Effector CD4-positive, alpha-beta T cell (primary cell): Measurements from ENCODE around the gene LBR.
"Not testable (repeated sequence)": the region's sequence is repeated elsewhere in the genome, so short reads cannot be mapped to it uniquely, and the experiment has no call there.

Experiments used
- DNase-seq: peaks from one replicate; pipeline ENCODE4 v3.0.0-alpha.2; 2020

Gene LBR

GRCh38 chr1:225418059-225418458, 9.8 kb downstream of the LBR start:
- DNase-seq: no peak

GRCh38 chr1:225415967-225416745, 11.7 kb downstream of the LBR start:
- DNase-seq: no peak

- no peak for DNase-seq
Observed at GRCh38 chr1:225415307-225415706, 12.5 kb downstream of the LBR start.

GRCh38 chr1:225413708-225414375, 14.0 kb downstream of the LBR start:
- DNase-seq: no peak

GRCh38 chr1:225412803-225413351, 15.0 kb downstream of the LBR start:
- DNase-seq: no peak

GRCh38 chr1:225412321-225412720, 15.5 kb downstream of the LBR start:
- no peak for DNase-seq

GRCh38 chr1:225410036-225410435, 17.8 kb downstream of the LBR start:
- DNase-seq: no peak

- no peak for DNase-seq
Observed at GRCh38 chr1:225409051-225409450, 18.8 kb downstream of the LBR start.

- DNase-seq: no peak
Observed at GRCh38 chr1:225408249-225408648, 19.6 kb downstream of the LBR start.

- no peak for DNase-seq
Observed at GRCh38 chr1:225407755-225408154, 20.1 kb downstream of the LBR start.

- DNase-seq: no peak
Observed at GRCh38 chr1:225406976-225407725, 20.7 kb downstream of the LBR start.

- no peak for DNase-seq
Observed at GRCh38 chr1:225400968-225401367, 26.9 kb downstream of the LBR start.

GRCh38 chr1:225396357-225396756, 31.5 kb downstream of the LBR start:
- no peak for DNase-seq

GRCh38 chr1:225389843-225390242, 38.0 kb downstream of the LBR start:
- no peak for DNase-seq

- no peak for DNase-seq
Observed at GRCh38 chr1:225388372-225388771, 39.5 kb downstream of the LBR start.

GRCh38 chr1:225386860-225387259, 41.0 kb downstream of the LBR start:
- DNase-seq: not testable (repeated sequence)

GRCh38 chr1:225380691-225381090, 47.1 kb downstream of the LBR start:
- no peak for DNase-seq

GRCh38 chr1:225378880-225379279, 49.0 kb downstream of the LBR start:
- DNase-seq: no peak

- DNase-seq: no peak
Observed at GRCh38 chr1:225374996-225375395, 52.8 kb downstream of the LBR start.

GRCh38 chr1:225373155-225373554, 54.7 kb downstream of the LBR start:
- no peak for DNase-seq

- no peak for DNase-seq
Observed at GRCh38 chr1:225371366-225372010, 56.4 kb downstream of the LBR start.

GRCh38 chr1:225368036-225368552, 59.7 kb downstream of the LBR start:
- DNase-seq: no peak

GRCh38 chr1:225366552-225366951, 61.3 kb downstream of the LBR start:
- DNase-seq: no peak
